Osteoblast (primary cell): Measurements from ENCODE around the gene PLXNA2. TPM values are rescaled to one million over a fixed set of nuclear protein-coding genes. Genes with fewer than 3 reads are reported as not detected.

ENCODE experiments used
- DNase-seq: peaks from one replicate; pipeline ENCODE4 v3.0.0; 2011; ENCODE audit warnings: low spot score, mixed read lengths; ENCODE audit not compliant: insufficient read length; ENCODE audit errors: missing footprints
- H2AFZ ChIP-seq: 2 replicates; pipeline ENCODE4 v1.6.0; 2011; ENCODE audit warnings: mild to moderate bottlenecking, low read length
- H3K27ac ChIP-seq: 2 replicates; pipeline ENCODE4 v1.5.1; 2011; ENCODE audit warnings: mild to moderate bottlenecking, low read depth, low read length, moderate library complexity
- H3K27me3 ChIP-seq: 2 replicates; pipeline ENCODE4 v1.6.0; 2012; ENCODE audit warnings: mild to moderate bottlenecking, control low read depth, inconsistent platforms, low read length, moderate library complexity; ENCODE audit not compliant: insufficient read depth
- H3K36me3 ChIP-seq: 2 replicates; pipeline ENCODE4 v1.5.1; 2011; ENCODE audit warnings: mild to moderate bottlenecking, low read length, control low read depth, moderate library complexity; ENCODE audit not compliant: insufficient read depth
- H3K4me1 ChIP-seq: 2 replicates; pipeline ENCODE4 v1.5.1; 2011; ENCODE audit warnings: mild to moderate bottlenecking, low read length, control low read depth, moderate library complexity; ENCODE audit not compliant: insufficient read depth
- H3K4me2 ChIP-seq: 2 replicates; pipeline ENCODE4 v1.6.0; 2011; ENCODE audit warnings: mild to moderate bottlenecking, low read length; ENCODE audit not compliant: insufficient read depth
- H3K4me3 ChIP-seq: fragments of 200-600 bp; sonication (generic); 3 replicates; pipeline ENCODE4 v1.5.1; 2012; ENCODE audit warnings: mild to moderate bottlenecking, low read length, inconsistent platforms; ENCODE audit not compliant: insufficient read depth
- H3K79me2 ChIP-seq: 2 replicates; pipeline ENCODE4 v1.6.0; 2012; ENCODE audit warnings: mild to moderate bottlenecking, low read length, control low read depth, inconsistent platforms; ENCODE audit not compliant: insufficient read depth
- H3K9me3 ChIP-seq: 2 replicates; pipeline ENCODE4 v1.5.1; 2011; ENCODE audit warnings: low read depth, low read length, control low read depth
- H4K20me1 ChIP-seq: 2 replicates; pipeline ENCODE4 v1.6.0; 2012; ENCODE audit warnings: mild to moderate bottlenecking, low read length, control low read depth; ENCODE audit not compliant: insufficient read depth
- total RNA-seq: library from RNA; depleted of rRNA; stranded (reverse); fragments of >200 nt; gene quantifications from 2 replicates; pipeline ENCODE4 v1.2.3, GENCODE V29; 2012
- TF ChIP-seq, protein P1 (sequence below): IDR thresholded peaks from 2 replicates; pipeline ENCODE4 v1.5.1; 2011; ENCODE audit warnings: mild to moderate bottlenecking, low read depth, low read length, moderate library complexity; ENCODE audit errors: extremely low read depth

PLXNA2 gene
- total RNA-seq, 1 donor, result 3.3 TPM

DNA sequence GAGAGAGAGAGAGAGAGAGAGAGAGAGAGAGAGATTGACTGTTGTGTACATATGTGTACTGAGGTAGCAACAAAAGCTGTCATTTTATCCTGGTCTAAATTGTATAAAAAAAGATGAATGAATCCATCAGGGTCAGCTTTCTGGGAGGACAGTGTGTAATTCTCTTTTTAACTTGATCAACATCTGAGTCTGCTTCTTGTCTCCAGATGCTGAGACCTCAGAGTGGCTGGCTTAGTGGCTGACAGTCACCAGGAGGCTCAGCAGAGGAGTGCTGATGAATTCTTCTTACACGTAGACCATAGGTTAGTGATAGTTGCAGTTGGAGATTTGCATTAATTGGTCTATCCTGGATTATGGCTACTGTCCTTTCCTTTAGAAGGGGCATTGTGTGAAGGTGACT lies 28.5 kb upstream of the PLXNA2 start:
- peaks cover 48% of the 10 kb centered on the region for H3K27me3 ChIP-seq
- H3K27ac ChIP-seq, result no peak overlapping the region
- H3K4me2 ChIP-seq, result no peak overlapping the region
- no peak for DNase-seq
- no peaks in the 10 kb centered on the region for H3K4me1 ChIP-seq
- H3K79me2 ChIP-seq, result no peaks in the 10 kb centered on the region
- no peaks in the 10 kb centered on the region for H4K20me1 ChIP-seq
- no peak overlapping the region for H2AFZ ChIP-seq
- TF ChIP-seq, protein P1, sequence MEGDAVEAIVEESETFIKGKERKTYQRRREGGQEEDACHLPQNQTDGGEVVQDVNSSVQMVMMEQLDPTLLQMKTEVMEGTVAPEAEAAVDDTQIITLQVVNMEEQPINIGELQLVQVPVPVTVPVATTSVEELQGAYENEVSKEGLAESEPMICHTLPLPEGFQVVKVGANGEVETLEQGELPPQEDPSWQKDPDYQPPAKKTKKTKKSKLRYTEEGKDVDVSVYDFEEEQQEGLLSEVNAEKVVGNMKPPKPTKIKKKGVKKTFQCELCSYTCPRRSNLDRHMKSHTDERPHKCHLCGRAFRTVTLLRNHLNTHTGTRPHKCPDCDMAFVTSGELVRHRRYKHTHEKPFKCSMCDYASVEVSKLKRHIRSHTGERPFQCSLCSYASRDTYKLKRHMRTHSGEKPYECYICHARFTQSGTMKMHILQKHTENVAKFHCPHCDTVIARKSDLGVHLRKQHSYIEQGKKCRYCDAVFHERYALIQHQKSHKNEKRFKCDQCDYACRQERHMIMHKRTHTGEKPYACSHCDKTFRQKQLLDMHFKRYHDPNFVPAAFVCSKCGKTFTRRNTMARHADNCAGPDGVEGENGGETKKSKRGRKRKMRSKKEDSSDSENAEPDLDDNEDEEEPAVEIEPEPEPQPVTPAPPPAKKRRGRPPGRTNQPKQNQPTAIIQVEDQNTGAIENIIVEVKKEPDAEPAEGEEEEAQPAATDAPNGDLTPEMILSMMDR, result no peak
- no peaks in the 10 kb centered on the region for H3K9me3 ChIP-seq
- no peaks in the 10 kb centered on the region for H3K36me3 ChIP-seq
- no peak overlapping the region for H3K4me3 ChIP-seq

DNA sequence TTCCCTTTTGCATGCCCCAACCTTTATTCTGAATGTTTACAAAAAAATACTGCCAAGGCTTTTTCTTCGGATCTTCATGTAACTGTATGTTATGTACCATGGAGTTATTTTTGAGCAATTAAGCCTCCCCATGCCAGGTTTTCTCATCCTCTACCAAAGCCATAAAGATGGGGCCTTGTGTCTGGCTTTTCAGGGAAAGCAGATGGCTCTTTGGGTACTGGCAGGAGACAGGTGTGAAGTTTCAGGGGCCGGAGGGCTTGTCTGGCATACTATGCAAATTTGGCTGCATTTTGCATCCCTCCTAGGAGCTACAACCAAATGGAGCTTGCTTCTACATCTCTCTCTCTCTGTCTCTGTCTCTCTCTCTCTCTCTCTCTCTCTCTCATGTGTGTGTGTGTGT lies 28.1 kb upstream of the PLXNA2 start:
- TF ChIP-seq, protein P1, result no peak
- DNase-seq, result no peak
- H3K79me2 ChIP-seq, result no peaks in the 10 kb centered on the region
- H3K9me3 ChIP-seq, result no peaks in the 10 kb centered on the region
- H3K4me3 ChIP-seq, result no peak overlapping the region
- peaks cover 51% of the 10 kb centered on the region for H3K27me3 ChIP-seq
- H2AFZ ChIP-seq, result no peak overlapping the region
- H3K27ac ChIP-seq, result no peak overlapping the region
- H3K4me2 ChIP-seq, result no peak overlapping the region
- no peaks in the 10 kb centered on the region for H4K20me1 ChIP-seq
- H3K4me1 ChIP-seq, result no peaks in the 10 kb centered on the region
- no peaks in the 10 kb centered on the region for H3K36me3 ChIP-seq

DNA sequence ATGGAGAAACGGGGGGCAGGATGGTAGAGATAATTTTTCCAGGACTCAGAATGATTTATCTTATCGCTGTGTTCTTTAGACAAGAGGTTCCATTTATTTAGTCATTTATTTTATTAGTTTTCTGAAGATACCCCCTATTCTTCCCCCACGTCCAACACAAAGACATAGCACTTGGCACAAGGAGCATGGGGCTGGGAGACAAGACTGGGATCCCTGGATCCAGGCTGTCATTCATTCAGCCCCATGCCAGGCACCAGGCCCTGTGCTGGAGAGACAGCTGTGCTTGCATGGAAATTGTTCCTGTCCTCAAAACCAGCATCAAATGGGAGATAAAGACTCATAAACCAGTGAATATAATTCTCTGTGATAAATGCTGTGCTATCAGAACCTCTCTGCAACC lies 27.1 kb upstream of the PLXNA2 start:
- Histone ChIP-seq H3K4me2 (no peak overlapping the region), H3K79me2 (no peaks in the 10 kb centered on the region), H3K4me3 (no peak overlapping the region), H3K27me3 (peaks cover 56% of the 10 kb centered on the region), H3K36me3 (no peaks in the 10 kb centered on the region), H3K4me1 (no peaks in the 10 kb centered on the region), H3K27ac (no peak overlapping the region), H4K20me1 (no peaks in the 10 kb centered on the region), H2AFZ (no peak overlapping the region), H3K9me3 (no peaks in the 10 kb centered on the region)
- DNase-seq, result no peak
- TF ChIP-seq, protein P1, result no peak

DNA sequence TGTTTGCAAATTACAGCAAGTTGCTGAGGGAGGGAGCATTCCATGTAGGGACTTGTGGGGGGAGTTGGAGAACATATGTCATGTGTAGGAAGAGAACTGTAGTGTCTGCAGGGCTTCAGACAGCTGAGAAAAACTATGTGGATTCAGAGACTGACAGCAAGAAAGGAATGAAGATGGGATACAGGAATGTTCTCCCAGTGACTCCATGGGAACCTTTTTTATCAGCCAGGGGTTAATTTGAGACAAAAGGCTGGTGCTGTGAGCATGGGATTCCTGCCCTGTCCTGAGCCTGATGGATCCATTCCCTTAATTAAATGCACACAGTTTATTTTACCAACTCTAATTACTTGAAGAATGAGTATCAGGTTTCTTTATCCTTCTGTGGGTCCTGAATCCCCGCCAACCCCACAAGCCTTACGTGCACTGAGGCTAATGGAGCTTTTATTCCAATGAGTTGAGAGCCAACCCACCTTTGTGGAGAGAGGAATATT lies 26.5 kb upstream of the PLXNA2 start:
- no peak for DNase-seq
- Histone ChIP-seq H3K79me2 (no peaks in the 10 kb centered on the region), H3K36me3 (no peaks in the 10 kb centered on the region), H3K27ac (no peak overlapping the region), H3K4me3 (no peak overlapping the region), H3K4me1 (no peaks in the 10 kb centered on the region), H3K27me3 (peaks cover 56% of the 10 kb centered on the region), H4K20me1 (no peaks in the 10 kb centered on the region), H2AFZ (no peak overlapping the region), H3K9me3 (no peaks in the 10 kb centered on the region), H3K4me2 (no peak overlapping the region)
- TF ChIP-seq, protein P1, result no peak
